ENCODE results near the gene UXS1.
"Not testable (repeated sequence)": the region's sequence is repeated elsewhere in the genome, so short reads cannot be mapped to it uniquely, and the experiment has no call there.

Gene UXS1

GRCh38 chr2:106159866-106160785 lies 34.0 kb downstream of the UXS1 start:
- no peak for DNase-seq

DNA sequence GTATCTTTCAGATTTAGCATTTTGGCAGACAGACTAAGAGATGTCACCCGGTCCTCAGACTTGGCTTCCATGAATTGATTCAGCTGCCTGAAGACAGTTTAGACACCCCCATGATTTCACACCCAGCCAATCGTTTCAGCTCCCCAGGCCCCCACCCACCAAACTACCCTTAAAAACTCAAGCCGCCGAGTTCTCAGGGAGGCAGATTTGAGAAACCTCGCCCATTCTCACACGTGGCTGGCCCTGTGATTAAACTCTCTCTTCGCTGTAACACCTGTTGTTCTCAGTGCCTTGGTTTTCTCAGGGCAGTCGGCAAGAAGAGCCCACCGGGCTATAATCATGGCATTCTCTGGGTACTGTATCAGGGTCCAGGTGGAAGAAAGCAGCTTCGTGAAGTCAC lies 35.2 kb downstream of the UXS1 start:
- DNase-seq, result no peak

DNA sequence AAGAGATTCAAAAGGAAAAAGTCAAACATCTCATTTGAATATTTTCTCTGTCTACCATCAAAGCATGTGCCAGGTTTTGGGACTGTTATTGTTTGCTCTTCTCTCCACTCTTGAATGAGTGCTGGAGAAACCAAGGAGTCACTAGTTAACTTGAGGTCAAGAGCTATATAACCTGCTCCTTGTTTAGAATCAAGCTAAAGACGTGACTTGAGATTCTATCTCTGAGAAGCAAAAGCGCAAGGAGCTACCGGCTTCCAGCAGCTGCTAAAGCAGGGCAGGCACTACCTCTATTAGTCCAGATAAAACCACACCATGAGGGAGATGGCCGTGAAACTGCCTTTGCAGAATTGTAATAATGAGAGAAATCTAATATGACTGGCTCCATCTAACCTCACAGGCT lies 36.0 kb downstream of the UXS1 start:
- DNase-seq, result peak; percentile 32

GRCh38 chr2:106157416-106157815 lies 36.7 kb downstream of the UXS1 start:
- DNase-seq, result no peak

DNA sequence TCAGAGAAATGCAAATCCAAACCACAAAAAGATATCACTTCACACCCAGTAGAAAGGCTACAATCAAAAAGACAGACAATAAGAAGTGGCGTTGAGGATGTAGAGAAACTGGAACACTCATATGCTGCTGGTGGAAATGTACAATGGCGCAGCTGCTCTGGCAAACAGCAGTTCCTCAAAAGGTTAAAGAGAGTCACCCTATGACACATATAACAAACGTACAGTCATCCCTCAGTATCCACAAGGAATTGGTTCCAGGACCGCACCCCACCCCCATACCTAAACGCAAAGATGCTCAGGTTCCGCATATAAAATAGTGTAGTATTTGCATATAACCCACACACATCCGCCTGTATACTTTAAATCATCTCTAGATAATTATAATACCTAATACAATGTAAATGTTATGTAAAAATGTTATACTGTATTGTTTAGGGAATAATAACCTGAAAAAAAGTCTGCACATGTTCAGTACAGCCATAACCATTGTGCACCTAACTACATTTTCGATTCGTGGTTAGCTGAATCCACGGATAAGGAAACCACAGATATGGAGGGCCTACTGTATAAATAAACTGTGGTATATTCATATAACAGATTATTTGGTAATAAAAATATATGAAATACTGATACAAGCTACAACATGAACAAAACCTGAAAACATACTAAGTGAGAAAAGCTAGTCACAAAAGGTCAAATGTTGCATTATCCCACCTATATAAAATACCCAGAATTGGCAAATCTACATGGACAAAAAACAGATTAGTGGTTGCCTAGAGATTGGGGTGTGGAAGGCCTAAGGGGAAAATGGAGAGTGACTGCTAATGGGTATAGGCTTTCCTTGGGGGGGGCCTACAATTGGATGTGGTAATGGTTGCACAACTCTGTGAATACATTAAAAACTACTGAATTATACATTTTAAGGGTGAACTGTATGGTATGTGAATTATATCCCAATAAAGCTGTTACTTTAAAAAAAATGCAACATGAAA lies 37.5 kb downstream of the UXS1 start:
- DNase-seq, result no peak

- no peak for DNase-seq
These were observed 40.3 kb downstream of the UXS1 start for GRCh38 chr2:106153781-106154180.

GRCh38 chr2:106147665-106148064 lies 46.4 kb downstream of the UXS1 start:
- DNase-seq, result no peak

DNA sequence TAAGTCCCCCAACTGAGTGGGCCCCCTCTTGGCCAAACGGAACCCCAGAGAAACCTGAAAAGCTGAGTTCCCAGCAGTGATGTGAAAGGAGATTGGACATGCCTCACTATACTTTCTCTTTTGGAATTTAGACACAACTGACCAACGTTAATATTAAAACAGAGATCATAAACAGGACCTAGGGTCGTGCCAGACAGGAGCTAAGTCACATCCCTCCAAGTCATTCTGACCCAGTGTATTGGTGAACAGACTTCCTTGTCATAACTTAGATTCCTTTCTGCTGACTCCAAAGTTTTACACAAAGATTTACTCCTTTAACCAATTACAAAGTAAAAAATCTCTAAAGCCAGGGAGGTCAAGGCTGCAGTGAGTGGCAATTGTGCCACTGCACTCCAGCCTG lies 46.9 kb downstream of the UXS1 start:
- DNase-seq, result no peak

DNA sequence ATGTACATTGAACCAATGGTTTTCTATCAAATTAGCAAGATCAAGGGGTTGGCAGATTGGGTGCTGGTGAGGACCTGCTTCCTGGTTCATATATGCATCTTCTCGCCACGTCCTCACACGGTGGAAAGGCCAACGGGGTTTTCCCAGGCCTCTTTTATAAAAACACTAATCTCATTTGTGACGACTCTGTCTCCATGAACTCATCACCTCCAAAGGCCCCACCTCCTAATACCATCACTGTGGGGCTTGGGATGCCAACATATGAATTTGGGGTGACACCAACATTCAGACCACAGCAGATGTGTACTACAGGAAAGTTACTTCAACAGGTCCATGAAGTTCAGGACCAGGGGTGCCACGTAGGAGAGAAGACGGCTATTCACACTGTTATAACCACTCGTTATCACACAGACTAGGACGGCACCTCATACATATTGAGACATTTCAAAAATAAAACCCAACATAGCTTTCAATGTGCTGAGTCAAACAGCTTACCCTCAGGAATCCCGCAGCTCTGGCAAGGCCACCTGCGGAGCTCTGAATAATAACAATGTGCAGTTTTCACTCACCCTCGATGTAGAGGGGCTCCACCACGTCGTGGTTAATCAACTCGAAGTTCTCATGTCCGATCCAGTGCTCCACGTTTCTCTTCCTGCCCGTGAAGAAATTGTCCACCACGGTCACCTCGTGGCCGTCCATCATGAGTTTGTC lies 49.3 kb downstream of the UXS1 start:
- DNase-seq, result no peak

GRCh38 chr2:106143495-106144215 lies 50.4 kb downstream of the UXS1 start:
- DNase-seq, result no peak

DNA sequence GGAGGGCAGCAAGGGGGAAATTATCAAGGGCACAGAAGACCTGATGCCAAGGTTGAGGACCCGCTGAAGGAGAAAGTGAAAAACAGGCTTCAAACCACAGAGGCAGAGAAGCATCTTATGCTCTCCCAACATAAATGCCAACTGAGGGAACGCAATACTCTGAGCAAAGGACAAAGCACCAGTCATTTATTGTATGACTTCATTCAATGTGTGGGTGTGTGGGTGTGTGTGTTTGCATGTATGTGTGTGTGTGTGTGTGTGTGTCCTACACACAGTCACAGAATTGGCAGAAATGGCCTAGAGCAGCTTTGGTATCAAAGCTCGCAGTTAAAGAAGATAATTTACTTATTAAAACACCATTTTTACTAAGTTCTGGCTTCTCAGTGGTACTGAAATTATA lies 51.4 kb downstream of the UXS1 start:
- no peak for DNase-seq

DNA sequence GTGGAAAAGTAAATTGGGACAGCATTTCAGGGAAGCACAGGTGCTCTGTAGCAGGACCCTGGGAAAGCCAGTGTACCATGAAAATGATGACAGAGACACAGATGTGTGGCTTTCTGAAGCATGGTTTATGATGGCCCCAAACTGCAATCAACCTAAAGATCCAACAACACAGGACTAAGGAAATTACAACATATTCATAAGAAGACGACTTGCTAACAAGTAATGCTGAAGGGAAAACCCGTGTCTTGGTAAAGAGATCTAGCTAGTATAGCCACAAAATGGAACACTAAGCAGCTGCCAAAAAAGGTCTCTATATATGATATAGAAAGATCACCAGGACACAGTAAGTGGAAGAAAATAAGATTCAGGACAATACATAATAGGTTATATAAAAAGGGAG lies 53.2 kb downstream of the UXS1 start:
- DNase-seq, result no peak

DNA sequence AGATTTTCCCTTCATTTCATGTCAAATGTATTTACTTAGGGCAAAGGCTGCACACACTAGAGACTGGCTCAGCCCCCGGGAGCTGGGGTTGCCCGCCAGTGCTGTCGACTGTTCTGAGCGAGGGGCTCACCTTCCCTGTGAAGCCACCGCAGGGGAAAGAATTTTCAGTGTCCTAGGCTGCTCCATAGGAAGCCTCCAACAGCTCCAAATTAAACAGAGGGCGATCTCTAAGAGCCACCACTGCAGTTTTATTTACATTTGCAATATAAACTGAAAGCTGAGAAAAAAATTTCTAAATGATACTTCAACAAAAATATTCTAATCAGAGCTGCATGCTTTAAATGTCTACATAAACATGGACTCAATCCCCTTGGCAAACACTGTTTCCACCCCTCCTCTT lies 54.0 kb downstream of the UXS1 start:
- DNase-seq, result no peak

DNA sequence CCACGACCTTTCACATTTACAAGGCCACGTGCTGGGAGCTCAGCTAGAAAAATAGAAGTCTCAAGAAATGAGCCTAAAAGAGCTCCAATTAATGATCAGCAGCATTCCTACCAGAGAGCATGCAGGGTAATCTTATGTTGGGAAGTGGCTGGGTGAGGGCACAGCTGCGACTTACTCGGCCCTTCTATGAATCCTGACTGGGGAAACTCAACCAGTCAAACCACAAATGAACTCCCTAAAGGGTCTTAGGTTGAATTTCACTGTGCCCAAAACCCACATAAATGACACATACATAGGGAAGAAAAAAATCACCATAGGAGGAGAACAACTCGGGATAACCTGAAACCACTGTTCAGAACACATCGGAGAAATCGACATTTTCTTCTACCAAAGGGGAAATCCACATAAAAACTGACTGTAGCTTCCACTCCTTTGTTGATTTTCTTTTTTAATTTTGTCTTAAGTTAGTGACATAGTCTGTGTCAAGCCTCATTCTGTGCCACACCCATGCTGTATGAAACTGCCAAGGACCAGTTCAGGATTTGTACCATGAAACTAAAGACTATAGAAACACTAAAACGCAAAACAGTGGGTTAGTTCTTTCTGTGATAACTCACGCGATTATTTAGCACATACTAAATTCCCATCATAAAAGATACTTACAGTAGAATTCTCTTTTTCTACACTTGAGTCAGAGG lies 54.7 kb downstream of the UXS1 start:
- DNase-seq, result no peak

GRCh38 chr2:106138543-106139237 lies 55.4 kb downstream of the UXS1 start:
- no peak for DNase-seq

DNA sequence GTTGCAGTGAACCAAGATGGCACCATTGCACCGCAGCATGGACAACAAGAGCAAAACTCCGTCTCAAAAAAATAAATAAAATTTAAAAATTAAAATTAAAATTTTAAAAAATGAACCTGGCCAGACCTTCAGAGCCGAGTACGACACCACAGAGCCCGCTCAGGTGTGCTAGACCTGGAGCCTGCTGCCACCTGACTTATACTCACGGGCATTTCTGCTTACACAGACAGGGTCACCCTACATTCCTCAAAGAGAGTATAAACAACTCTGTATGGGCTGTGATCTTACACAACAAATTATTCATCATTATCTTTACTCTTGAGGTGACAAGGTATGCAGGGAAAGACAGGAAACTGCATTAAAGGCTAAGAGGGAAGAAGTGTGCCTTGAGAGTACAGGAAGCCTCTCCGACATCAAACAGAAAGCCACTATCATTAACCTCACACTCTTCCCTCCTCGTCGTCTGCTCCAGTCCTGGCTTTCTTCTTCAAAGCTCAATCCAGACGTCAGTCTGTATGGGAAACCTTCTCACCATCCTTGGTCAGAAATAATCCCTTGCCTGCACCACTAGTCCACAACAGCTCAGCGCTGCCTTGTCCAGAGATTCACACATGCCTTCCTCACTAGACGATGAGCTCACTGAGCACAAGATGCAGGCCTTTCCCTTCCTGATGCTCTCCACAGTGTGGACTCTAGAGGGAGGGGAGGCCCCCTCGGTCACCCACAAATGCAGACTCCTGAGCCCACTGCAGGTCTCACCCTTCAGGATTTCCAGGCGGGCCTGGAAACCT lies 56.2 kb downstream of the UXS1 start:
- no peak for DNase-seq

GRCh38 chr2:106131192-106131591 lies 62.9 kb downstream of the UXS1 start:
- not testable (repeated sequence) for DNase-seq

DNA sequence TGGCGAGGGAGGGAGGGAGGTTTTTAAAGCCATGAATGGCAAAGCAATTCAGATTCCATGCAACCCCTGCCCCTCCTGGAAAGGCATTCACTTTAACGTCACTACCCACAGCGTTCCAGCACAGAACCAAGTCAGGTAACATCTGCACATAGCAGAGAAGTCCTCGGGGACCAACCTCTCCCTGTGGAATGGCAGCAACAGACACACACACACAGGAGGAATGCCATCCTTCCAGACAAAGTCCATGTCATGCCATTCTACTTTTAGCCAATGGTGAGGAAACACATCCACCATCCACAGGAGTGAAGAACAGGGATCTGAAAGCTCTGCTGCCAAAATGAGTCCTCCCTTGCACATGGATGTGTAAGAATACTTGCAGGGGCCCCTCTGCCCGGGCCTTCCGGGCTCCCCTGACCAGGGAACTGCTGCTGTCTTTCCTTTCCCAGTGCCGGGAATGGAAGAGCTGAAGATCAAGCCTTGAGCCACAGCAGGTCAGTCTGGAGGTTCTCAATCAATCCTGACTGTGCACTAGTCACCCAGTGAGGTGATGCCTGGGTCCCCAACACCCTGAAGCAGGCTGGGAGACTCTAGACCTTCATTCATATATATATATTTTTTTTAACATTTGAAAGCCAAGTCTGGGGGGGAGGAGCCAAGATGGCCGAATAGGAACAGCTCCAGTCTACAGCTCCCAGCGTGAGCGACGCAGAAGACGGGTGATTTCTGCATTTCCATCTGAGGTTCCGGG lies 63.7 kb downstream of the UXS1 start:
- DNase-seq, result no peak

GRCh38 chr2:106129592-106129991 lies 64.5 kb downstream of the UXS1 start:
- DNase-seq, result no peak

Measured in DMS79 (cell line).